HepG2 (cell line): ENCODE measurements around the gene TNS1. TPM values are rescaled to one million over a fixed set of nuclear protein-coding genes. Genes with fewer than 3 reads are reported as not detected.

Experiments used
- AHR ChIP-seq: IDR thresholded peaks from 2 replicates; pipeline ENCODE4 v1.6.1; 2018; ENCODE audit warnings: missing genetic modification reagents, missing compliant biosample characterization
- CENPBD1 ChIP-seq: sonication (generic); formaldehyde crosslinking; IDR thresholded peaks from 2 replicates; pipeline ENCODE4 v1.8.0; 2022; ENCODE audit warnings: missing genetic modification reagents, low read depth, mild to moderate bottlenecking, borderline replicate concordance
- CREBL2 ChIP-seq: sonication (generic); formaldehyde crosslinking; IDR thresholded peaks from 2 replicates; pipeline ENCODE4 v1.8.1; 2023; ENCODE audit warnings: missing genetic modification reagents, mild to moderate bottlenecking, borderline replicate concordance
- DRAP1 ChIP-seq: IDR thresholded peaks from 2 replicates; pipeline ENCODE4 v1.6.1; 2016; ENCODE audit warnings: missing genetic modification reagents, missing compliant biosample characterization
- DZIP1 ChIP-seq: sonication (generic); formaldehyde crosslinking; IDR thresholded peaks from 2 replicates; pipeline ENCODE4 v1.5.0; 2020; ENCODE audit warnings: mild to moderate bottlenecking, missing genetic modification reagents
- FOXA3 ChIP-seq: IDR thresholded peaks from 2 replicates; pipeline ENCODE4 v1.6.1; 2016; ENCODE audit warnings: missing genetic modification reagents, missing compliant biosample characterization
- GPN1 ChIP-seq: sonication (generic); formaldehyde crosslinking; IDR thresholded peaks from 2 replicates; pipeline ENCODE4 v1.5.1; 2020; ENCODE audit warnings: missing genetic modification reagents, borderline replicate concordance
- HDAC1 ChIP-seq: sonication (generic); formaldehyde crosslinking; IDR thresholded peaks from 2 replicates; pipeline ENCODE4 v1.5.1; 2020; ENCODE audit warnings: mild to moderate bottlenecking, missing genetic modification reagents
- KAT2B ChIP-seq: fragments of 150-350 bp; IDR thresholded peaks from 2 replicates; pipeline ENCODE4 v1.6.1; 2014; ENCODE audit warnings: low read depth, low read length, borderline replicate concordance
- KLF6 ChIP-seq: IDR thresholded peaks from 2 replicates; pipeline ENCODE4 v1.8.0; 2016; ENCODE audit warnings: missing biosample characterization, missing genetic modification reagents
- MAFK ChIP-seq, 2 experiments: IDR thresholded peaks in 1 of 2; conservative IDR thresholded peaks in 1 of 2; 2 replicates each; pipeline ENCODE4 v1.6.1; 2011; ENCODE audit warnings: improper control_type of control experiment in 2 of 2, low read length in 2 of 2
- MBD4 ChIP-seq: IDR thresholded peaks from 2 replicates; pipeline ENCODE4 v1.6.1; 2012; ENCODE audit warnings: low read length, inconsistent platforms, borderline replicate concordance
- MEIS1 ChIP-seq: sonication (generic); formaldehyde crosslinking; IDR thresholded peaks from 2 replicates; pipeline ENCODE4 v1.9.0; 2021; ENCODE audit warnings: mild to moderate bottlenecking, missing genetic modification reagents, moderate library complexity, borderline replicate concordance
- NPAS2 ChIP-seq: sonication (generic); formaldehyde crosslinking; IDR thresholded peaks from 2 replicates; pipeline ENCODE4 v1.8.0; 2022; ENCODE audit warnings: mild to moderate bottlenecking, missing genetic modification reagents, borderline replicate concordance
- REST ChIP-seq, 2 experiments: IDR thresholded peaks; 2 replicates each; pipeline ENCODE4 v1.6.1; 2011 to 2012; ENCODE audit warnings: low read length in 2 of 2, borderline replicate concordance in 1 of 2, low read depth in 1 of 2, mild to moderate bottlenecking in 1 of 2, moderate library complexity in 1 of 2
- SCMH1 ChIP-seq: sonication (generic); formaldehyde crosslinking; IDR thresholded peaks from 2 replicates; pipeline ENCODE4 v1.9.0; 2021; ENCODE audit warnings: missing genetic modification reagents, mild to moderate bottlenecking, borderline replicate concordance
- SP5 ChIP-seq: IDR thresholded peaks from 2 replicates; pipeline ENCODE4 v1.6.1; 2016; ENCODE audit warnings: low read depth, borderline replicate concordance
- ZFP36L2 ChIP-seq: sonication (generic); formaldehyde crosslinking; IDR thresholded peaks from 2 replicates; pipeline ENCODE4 v1.4.0; 2020; ENCODE audit warnings: missing genetic modification reagents
- ZNF431 ChIP-seq: sonication (generic); formaldehyde crosslinking; IDR thresholded peaks from 2 replicates; pipeline ENCODE4 v1.9.0; 2022; ENCODE audit warnings: missing genetic modification reagents, low read depth, mild to moderate bottlenecking, borderline replicate concordance
- ZNF552 ChIP-seq: sonication (generic); formaldehyde crosslinking; IDR thresholded peaks from 2 replicates; pipeline ENCODE4 v1.9.0; 2022; ENCODE audit warnings: missing genetic modification reagents, mild to moderate bottlenecking, borderline replicate concordance
- ZSCAN21 ChIP-seq: sonication (generic); formaldehyde crosslinking; IDR thresholded peaks from 2 replicates; pipeline ENCODE4 v1.8.0; 2022; ENCODE audit warnings: mild to moderate bottlenecking, missing genetic modification reagents, moderate library complexity, borderline replicate concordance
- polyA plus RNA-seq, 8 experiments: library from polyadenylated mRNA; depleted of rRNA in 3 of 8; stranded (reverse) in 7 of 8; unstranded in 1 of 8; fragments of >200 nt; fragmentation: Illumina TruSeq in 4 of 8; extraction: Trizol in 4 of 8; gene quantifications; 2 replicates each; pipeline versions ENCODE4 v1.2.1 to v1.2.3, GENCODE V29; 2011 to 2016; ENCODE audit warnings: low read depth in 4 of 8, missing spikeins in 1 of 8, mixed read lengths in 1 of 8; ENCODE audit not compliant: insufficient read depth in 1 of 8
- total RNA-seq, 5 experiments: library from RNA; depleted of rRNA; stranded (reverse); fragments of >200 nt; fragmentation: Illumina TruSeq; extraction: Trizol; gene quantifications; 2 replicates each; pipeline ENCODE4 v1.2.3, GENCODE V29; 2016; ENCODE audit warnings: low read depth in 1 of 5

TNS1 gene
- total and polyA plus RNA-seq, 2 of the 13 experiments (the other 11 are each of a cell fraction or from before 2014, with no cell fraction given), result 1.9 to 118 TPM

DNA sequence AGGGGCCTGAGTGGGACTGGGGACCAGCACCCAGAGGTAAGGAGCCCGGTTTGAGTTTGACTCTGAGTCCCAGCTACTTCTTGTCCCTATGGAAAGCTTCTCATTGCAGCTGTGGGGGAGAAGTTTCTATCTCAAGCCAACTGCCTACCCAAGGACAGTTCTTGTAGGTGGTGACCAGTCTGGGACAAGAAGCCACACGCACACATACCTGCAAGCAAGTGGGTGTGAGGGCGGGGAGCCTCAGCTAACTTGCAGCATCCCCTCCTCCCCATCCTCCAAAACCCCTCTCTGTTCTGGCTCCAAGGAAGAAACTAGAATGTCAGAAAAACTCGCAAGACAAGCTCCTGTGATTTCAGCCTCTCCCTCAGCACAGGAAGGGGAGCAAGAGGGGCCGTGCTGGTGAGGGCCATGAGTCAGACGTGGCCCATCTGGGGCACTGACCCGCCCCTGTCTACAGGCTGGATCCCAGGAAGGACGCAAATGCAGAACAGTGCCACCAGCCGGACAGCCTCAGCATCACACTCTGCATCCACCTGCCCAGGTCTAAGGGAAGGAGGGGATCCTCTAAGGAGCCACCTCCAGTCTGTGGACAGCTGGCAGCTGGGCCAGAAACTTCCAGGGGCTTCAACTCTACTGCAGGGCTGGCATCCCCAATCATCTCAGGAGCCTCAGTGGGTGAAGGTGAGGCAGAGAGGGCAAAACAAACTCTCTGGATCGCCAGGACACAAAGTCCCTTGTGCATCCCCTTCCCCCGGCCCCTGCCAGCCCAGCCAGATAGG is 103.4 kb downstream of the TNS1 start (continued):
- TF ChIP-seq KLF6 (CRISPR knock-in tag), result no peak
- peak; percentile 62 for TF ChIP-seq DRAP1 (CRISPR knock-in tag)
- no peak for TF ChIP-seq NPAS2
- no peak for TF ChIP-seq MAFK (conservative IDR thresholded peaks at IDR 0.05 in 1 of 2, IDR thresholded peaks at IDR 0.05 in 1 of 2; ENCODE audit: low read length in 2 of 2)
- TF ChIP-seq ZSCAN21 (CRISPR knock-in tag), result no peak
- TF ChIP-seq SCMH1 (CRISPR knock-in tag), result no peak
- TF ChIP-seq KAT2B, result no peak
- peak; percentile 48; the same call in 1 of the 2 replicates for TF ChIP-seq ZNF431
- TF ChIP-seq SP5 (CRISPR knock-in tag), result peak; percentile 90
- no peak for TF ChIP-seq MBD4
- TF ChIP-seq FOXA3 (CRISPR knock-in tag), result peak; percentile 65
- TF ChIP-seq MEIS1 (CRISPR knock-in tag), result no peak; the same call in 1 of the 2 replicates
- no peak for TF ChIP-seq ZFP36L2 (CRISPR knock-in tag)
- no peak for TF ChIP-seq AHR (CRISPR knock-in tag)
- no peak for TF ChIP-seq GPN1
- no peak for TF ChIP-seq REST (IDR thresholded peaks at IDR 0.05; ENCODE audit: borderline replicate concordance in 1 of 2, low read depth in 1 of 2, low read length in 2 of 2)
- TF ChIP-seq DZIP1 (CRISPR knock-in tag), result no peak
- no peak for TF ChIP-seq CENPBD1
- peak; percentile 25 for TF ChIP-seq HDAC1 (CRISPR knock-in tag)
- TF ChIP-seq ZNF552, result no peak
- no peak for TF ChIP-seq CREBL2 (CRISPR knock-in tag)
